NCI-H2196 treated with DMSO at 0.1 percent for 48 hours (cell line): ENCODE data around the gene WDR86.

Experiments
- DNase-seq: peaks from one replicate; lab custom pipeline; 2025; ENCODE audit not compliant: unreplicated experiment; lab: John Stamatoyannopoulos, UW

The WDR86 gene

GRCh38 chr7:151440799-151441445, 31.1 kb upstream of the WDR86 start:
- DNase-seq, result no peak

- no peak for DNase-seq
Measured at GRCh38 chr7:151439855-151440798, 30.3 kb upstream of the WDR86 start, which contains the start of gene CRYGN. CRYGN (minus strand) TSS chr7:151440141; CDS start chr7:151439917, 224 bp downstream.

- no peak for DNase-seq
Measured at GRCh38 chr7:151438864-151439601, 29.2 kb upstream of the WDR86 start.

- DNase-seq, result no peak
Measured at GRCh38 chr7:151437866-151438516, 28.2 kb upstream of the WDR86 start.

GRCh38 chr7:151437159-151437553, 27.3 kb upstream of the WDR86 start:
- DNase-seq, result no peak

- DNase-seq, result no peak
Measured at GRCh38 chr7:151436446-151437158, 26.8 kb upstream of the WDR86 start.

GRCh38 chr7:151435971-151436370, 26.1 kb upstream of the WDR86 start:
- DNase-seq, result no peak

GRCh38 chr7:151435103-151435916, 25.5 kb upstream of the WDR86 start:
- DNase-seq, result no peak

- DNase-seq, result no peak
Measured at GRCh38 chr7:151434549-151434948, 24.7 kb upstream of the WDR86 start.

- no peak for DNase-seq
Measured at GRCh38 chr7:151433721-151434400, 24.0 kb upstream of the WDR86 start.

- DNase-seq, result no peak
Measured at GRCh38 chr7:151432658-151433521, 23.1 kb upstream of the WDR86 start.

GRCh38 chr7:151431768-151432311, 22.0 kb upstream of the WDR86 start:
- no peak for DNase-seq

GRCh38 chr7:151431281-151431767, 21.5 kb upstream of the WDR86 start:
- no peak for DNase-seq

- no peak for DNase-seq
Measured at GRCh38 chr7:151430391-151431205, 20.8 kb upstream of the WDR86 start.

GRCh38 chr7:151429560-151430331, 19.9 kb upstream of the WDR86 start:
- DNase-seq, result peak; percentile 12

GRCh38 chr7:151429237-151429559, 19.4 kb upstream of the WDR86 start:
- DNase-seq, result no peak
